Endothelial cell of umbilical vein (primary cell): Measurements from ENCODE around the gene PREP. TPM values are rescaled to one million over a fixed set of nuclear protein-coding genes. Genes with fewer than 3 reads are reported as not detected.

Source experiments
- BruUV-seq: library from RNA; stranded (reverse); fragments of 400-500 nt; replicated peaks from 2 replicates; lab custom pipeline; 2021; lab: Mats Ljungman, UMichigan
- CTCF ChIA-PET: fragments of 300-600, 350-600 bp; sonication (Branson Sonifier 250); formaldehyde crosslinking; loops from one replicate; lab custom pipeline; 2021; ENCODE audit warnings: antibody characterized with exemption, inconsistent platforms; lab: Charles Lee
- POLR2A ChIA-PET: fragments of 300-600, 350-600 bp; sonication (Branson Sonifier 250); formaldehyde crosslinking; loops from one replicate; lab custom pipeline; 2021; ENCODE audit warnings: antibody characterized with exemption, inconsistent platforms; lab: Charles Lee
- DNase-seq: peaks from one replicate; pipeline ENCODE4 v3.0.0-alpha.2; 2011; ENCODE audit warnings: low read depth, low spot score
- FAIRE-seq: peaks from 2 replicates; lab custom pipeline; 2011; peaks lifted over from hg19 to GRCh38; lab: Jason Lieb, UNC
- H2AFZ ChIP-seq: 2 replicates; pipeline ENCODE4 v1.6.0; 2012; ENCODE audit warnings: low read depth, low read length, control low read depth, inconsistent platforms
- H3K27ac ChIP-seq: 2 replicates; pipeline ENCODE4 v1.5.1; 2011; ENCODE audit warnings: low read depth, mild to moderate bottlenecking, control low read depth, low read length, moderate library complexity; ENCODE audit not compliant: insufficient read depth
- H3K27me3 ChIP-seq, 2 experiments: 2 replicates each; pipeline versions ENCODE4 v1.6.0 to v1.6.1; 2011; ENCODE audit warnings: low read length in 2 of 2, mixed read lengths in 1 of 2; ENCODE audit not compliant: control insufficient read depth in 2 of 2, insufficient read depth in 2 of 2
- H3K36me3 ChIP-seq, 2 experiments: 2 replicates in 1 of 2; 3 replicates in 1 of 2; pipeline ENCODE4 v1.5.1; 2011; ENCODE audit warnings: low read length in 2 of 2, mild to moderate bottlenecking in 1 of 2, moderate library complexity in 1 of 2; ENCODE audit not compliant: control insufficient read depth in 2 of 2, insufficient read depth in 2 of 2; ENCODE audit errors: extremely low read depth in 1 of 2
- H3K4me1 ChIP-seq: 3 replicates; pipeline ENCODE4 v1.5.1; 2011; ENCODE audit warnings: mild to moderate bottlenecking, low read length; ENCODE audit not compliant: control insufficient read depth, insufficient read depth; ENCODE audit errors: extremely low read depth
- H3K4me2 ChIP-seq: 2 replicates; pipeline ENCODE4 v1.6.1; 2011; ENCODE audit warnings: low read length, control low read depth, mixed read lengths; ENCODE audit not compliant: insufficient read depth
- H3K4me3 ChIP-seq, 3 experiments: fragments of 200-600 bp in 1 of 3; sonication (generic), shearing (Covaris generic) in 1 of 3; replicated peaks in 1 of 3; 2 replicates each; pipeline ENCODE4 v1.5.1; 2011 to 2016; ENCODE audit warnings: control low read depth in 3 of 3, low read length in 3 of 3, mild to moderate bottlenecking in 2 of 3, inconsistent platforms in 1 of 3, low read depth in 1 of 3, moderate library complexity in 1 of 3; ENCODE audit not compliant: insufficient read depth in 1 of 3
- H3K79me2 ChIP-seq: 2 replicates; pipeline ENCODE4 v1.6.0; 2012; ENCODE audit warnings: low read length, inconsistent platforms; ENCODE audit not compliant: control insufficient read depth, insufficient read depth
- H3K9ac ChIP-seq: replicated peaks from 2 replicates; pipeline ENCODE3; 2011; ENCODE audit warnings: low read length, control low read depth; ENCODE audit not compliant: insufficient read depth; ENCODE audit errors: extremely low read depth
- H3K9me1 ChIP-seq: replicated peaks from 3 replicates; pipeline ENCODE4 v1.6.0; 2011; ENCODE audit warnings: mild to moderate bottlenecking, low read length; ENCODE audit not compliant: control insufficient read depth, insufficient read depth; ENCODE audit errors: extremely low read depth
- H3K9me3 ChIP-seq: replicated peaks from 2 replicates; pipeline ENCODE4 v1.5.1; 2012; ENCODE audit warnings: low read length, inconsistent platforms; ENCODE audit not compliant: control insufficient read depth, insufficient read depth
- H4K20me1 ChIP-seq: replicated peaks from 2 replicates; pipeline ENCODE3; 2011; ENCODE audit warnings: mild to moderate bottlenecking, low read length; ENCODE audit not compliant: control insufficient read depth, insufficient read depth; ENCODE audit errors: extremely low read depth
- CTCF ChIP-seq, 2 donors: IDR thresholded peaks; 1 replicate in 1 of 2; 2 replicates in 1 of 2; pipeline ENCODE4 v1.5.1; 2011; ENCODE audit warnings: low read length in 2 of 2, mild to moderate bottlenecking in 2 of 2, moderate library complexity in 2 of 2, control low read depth in 1 of 2, inconsistent platforms in 1 of 2, low read depth in 1 of 2; ENCODE audit not compliant: insufficient read depth in 1 of 2; ENCODE audit errors: extremely low read depth in 1 of 2
- EZH2 ChIP-seq: IDR thresholded peaks from 2 replicates; pipeline ENCODE4 v1.6.1; 2012; ENCODE audit warnings: borderline replicate concordance, low read depth, mild to moderate bottlenecking, moderate library complexity, low read length, inconsistent platforms; ENCODE audit not compliant: severe bottlenecking
- FOS ChIP-seq: IDR thresholded peaks from 2 replicates; pipeline ENCODE4 v1.6.1; 2011; ENCODE audit warnings: mild to moderate bottlenecking, low read length, moderate library complexity, borderline replicate concordance; ENCODE audit not compliant: insufficient read depth
- GATA2 ChIP-seq: IDR thresholded peaks from 2 replicates; pipeline ENCODE4 v1.7.0; 2011; ENCODE audit warnings: low read depth, mild to moderate bottlenecking, moderate library complexity, mixed read lengths, low read length; ENCODE audit not compliant: insufficient read length, insufficient read depth
- JUN ChIP-seq: IDR thresholded peaks from 2 replicates; pipeline ENCODE4 v1.6.1; 2011; ENCODE audit warnings: borderline replicate concordance, low read depth; ENCODE audit not compliant: insufficient read length, insufficient read depth
- MAX ChIP-seq: IDR thresholded peaks from 2 replicates; pipeline ENCODE4 v1.6.1; 2011; ENCODE audit not compliant: insufficient read depth, insufficient read length
- MYC ChIP-seq: IDR thresholded peaks from one replicate; pipeline ENCODE4 v1.6.1; 2011; ENCODE audit warnings: mild to moderate bottlenecking, low read depth, low read length
- POLR2A ChIP-seq: IDR thresholded peaks from 2 replicates; pipeline ENCODE4 v1.6.1; 2012; ENCODE audit warnings: low read depth, mild to moderate bottlenecking, control low read depth, low read length
- POLR2AphosphoS5 ChIP-seq: IDR thresholded peaks from 2 replicates; pipeline ENCODE4 v1.6.1; 2012; ENCODE audit warnings: low read depth, mild to moderate bottlenecking, control low read depth, low read length, moderate library complexity; ENCODE audit not compliant: insufficient read depth
- dilution Hi-C: fragments of 300-500 bp; cut with MboI; formaldehyde crosslinking; loops from one replicate; pipeline ENCODE4 v1.15.0; 2019; ENCODE audit warnings: low sequenced_read_pairs; ENCODE audit not compliant: extremely low pct_ligation_motif_present
- intact Hi-C: fragments of 100-400 bp; cut with micrococcal nuclease; formaldehyde crosslinking; loops from one replicate; pipeline ENCODE4 v1.10.0; 2022
- polyA plus RNA-seq, 4 experiments: library from polyadenylated mRNA; depleted of rRNA in 3 of 4; stranded (reverse) in 3 of 4; unstranded in 1 of 4; fragments of >200 nt; gene quantifications; 2 replicates each; pipeline versions ENCODE4 v1.2.1 to v1.2.3, GENCODE V29; 2011 to 2012; ENCODE audit warnings: missing spikeins in 1 of 4
- total RNA-seq: library from RNA; stranded (reverse); gene quantifications from 2 replicates; pipeline ENCODE4 v1.2.3, GENCODE V29; 2021

The PREP gene
- total and polyA plus RNA-seq, 2 donors (not counting 3 experiments of a cell fraction or from before 2014, with no cell fraction given): 17.2 to 37.7 TPM

GRCh38 chr6:105256619-105257018 lies 146.3 kb downstream of the PREP start:
- TF ChIP-seq CTCF (IDR thresholded peaks at IDR 0.05; ENCODE audit: extremely low read depth in 1 of 2, insufficient read depth in 1 of 2, low read depth in 1 of 2, low read length in 2 of 2) (no peak), EZH2 (no peak), GATA2 (no peak), FOS (no peak), POLR2A (no peak), JUN (no peak), MAX (no peak), POLR2AphosphoS5 (no peak), MYC (no peak)
- dilution Hi-C loops: no loop called here
- Histone ChIP-seq H3K36me3 (no peaks in the 10 kb centered on the region), H3K4me2 (no peak overlapping the region), H3K4me3 (no peak overlapping the region), H2AFZ (no peak overlapping the region), H3K9me3 (no peaks in the 10 kb centered on the region), H3K27ac (no peak overlapping the region), H3K79me2 (no peaks in the 10 kb centered on the region), H4K20me1 (no peaks in the 10 kb centered on the region), H3K9ac (no peak overlapping the region), H3K27me3 (no peaks in the 10 kb centered on the region), H3K9me1 (no peaks in the 10 kb centered on the region), H3K4me1 (no peaks in the 10 kb centered on the region)
- FAIRE-seq: no peak
- CTCF ChIA-PET: interaction anchor here (1.3 kb wide), 1 partner anchor 104 kb away, joined by 3 read pairs; no protein-coding TSS in a partner anchor
- BruUV-seq: no TSS peak
- no peak for DNase-seq
- POLR2A ChIA-PET: no interaction called here
- intact Hi-C loops: no loop called here
